Fibroblast of skin of back (primary cell): ENCODE data around the gene RANBP6. TPM values are rescaled to one million over a fixed set of nuclear protein-coding genes. Genes with fewer than 3 reads are reported as not detected.
A peak's percentile ranks its signal among the peaks of the same experiment; 100 is the strongest.
"Not testable (repeated sequence)": the region's sequence is repeated elsewhere in the genome, so short reads cannot be mapped to it uniquely, and the experiment has no call there.

Experiments used
- DNase-seq: peaks from one replicate; pipeline ENCODE4 v3.0.0-alpha.2; 2013
- polyA plus RNA-seq, 2 experiments: library from polyadenylated mRNA; unstranded; fragments of 120-200 nt; gene quantifications; one replicate each; pipeline ENCODE4 v1.2.1, GENCODE V29; 2013; ENCODE audit not compliant: insufficient read length in 2 of 2

RANBP6 gene
- polyA plus RNA-seq (2013, experiment 1 of 2; ENCODE audit: insufficient read length): 14.5 TPM
- 12.4 TPM for polyA plus RNA-seq (2013, experiment 2 of 2; ENCODE audit: insufficient read length)

GRCh38 chr9:6015278-6016157, at the start of gene RANBP6:
TSS of gene RANBP6 (minus strand) at chr9:6015624. CDS start at chr9:6015607, 17 bp downstream.
- peak; percentile 85 for DNase-seq

- not testable (repeated sequence) for DNase-seq
Observed at GRCh38 chr9:6063146-6063545, 47.7 kb upstream of the RANBP6 start.

DNA sequence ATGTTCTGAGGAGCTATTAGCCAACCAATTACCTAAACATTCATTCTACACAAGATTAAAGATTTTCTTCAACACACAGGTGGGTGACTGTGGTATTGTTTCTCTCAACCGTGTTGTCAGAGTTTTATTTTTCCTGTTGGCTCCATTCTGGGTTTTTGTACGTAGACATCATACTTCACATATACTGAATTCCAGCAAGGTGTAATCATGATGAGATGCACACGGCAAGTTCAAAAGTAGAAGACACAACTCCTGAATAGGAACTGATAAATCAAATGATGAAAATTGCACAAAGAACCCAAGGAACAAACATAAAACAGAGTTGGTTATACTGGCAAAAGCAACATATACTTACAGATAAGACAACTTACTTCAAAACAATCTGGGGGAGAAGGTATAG, 40.2 kb upstream of the RANBP6 start:
- DNase-seq: no peak

- DNase-seq: peak; percentile 62
Observed at GRCh38 chr9:6055216-6055615, 39.8 kb upstream of the RANBP6 start.

DNA sequence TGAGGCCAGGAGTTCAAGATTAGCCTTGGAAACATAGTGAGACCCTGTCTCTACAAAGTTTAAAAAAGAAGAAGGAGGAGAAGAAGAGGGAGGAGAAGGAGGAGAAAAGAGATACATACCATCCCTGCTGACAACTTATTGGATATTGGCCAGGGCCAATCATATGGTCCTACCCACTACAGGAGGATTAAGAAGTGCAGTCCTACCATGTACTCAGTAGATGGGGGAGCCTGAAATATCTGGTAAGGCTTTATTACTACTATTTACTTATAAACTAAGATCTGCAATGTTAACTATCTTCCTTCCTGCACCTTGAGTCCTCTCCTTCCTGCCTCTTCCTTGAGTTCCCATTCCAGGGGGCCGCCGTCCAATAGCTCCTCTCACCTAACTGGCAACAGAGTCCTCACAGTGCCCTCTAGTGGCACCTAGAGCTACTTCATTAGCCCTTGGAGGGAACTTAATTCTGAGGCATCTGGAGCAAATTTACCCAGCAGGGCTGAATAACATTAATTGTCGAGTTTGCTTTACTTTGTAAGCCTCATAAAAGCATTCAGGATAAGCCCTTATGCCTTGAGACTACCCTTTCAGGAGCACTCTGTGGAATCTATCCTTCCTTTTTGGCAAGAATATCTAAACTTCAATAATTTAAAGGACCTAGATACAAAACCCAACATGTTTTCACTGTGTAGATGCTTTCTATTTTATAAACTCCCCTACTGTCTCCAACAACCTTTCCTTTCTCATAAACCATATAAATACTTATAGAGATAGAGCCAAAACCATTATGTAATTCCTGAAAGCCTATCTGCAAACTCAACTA, 39.1 kb upstream of the RANBP6 start:
- peak; percentile 71 for DNase-seq

DNA sequence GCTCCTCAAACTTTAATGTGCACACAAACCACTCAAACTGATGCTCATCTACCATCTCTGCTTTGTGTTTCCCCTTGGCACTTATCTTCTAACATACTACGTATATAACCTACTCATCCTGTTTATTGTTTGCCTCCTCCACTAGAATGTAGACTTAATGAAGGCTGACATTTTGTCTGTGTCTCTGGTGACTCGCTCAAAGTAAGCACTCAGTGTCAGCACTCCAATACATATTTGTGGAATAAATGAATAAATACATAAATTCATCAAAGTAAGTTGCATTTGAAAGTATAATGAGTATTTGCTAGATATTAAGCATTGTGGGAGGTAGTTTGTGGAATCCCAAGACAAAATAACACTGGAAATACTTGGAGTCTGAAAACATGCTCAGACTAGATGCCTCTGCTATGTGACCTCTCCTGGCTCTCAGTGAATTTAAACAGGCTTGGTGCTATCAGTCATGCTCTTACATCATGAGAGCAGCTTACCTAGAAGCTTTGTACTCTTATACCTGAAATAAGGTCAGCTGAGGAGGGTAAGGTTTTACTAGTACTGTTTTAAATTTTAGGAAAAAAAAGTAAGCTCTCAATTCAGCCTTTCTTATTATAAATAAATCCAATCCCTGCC, 37.0 kb upstream of the RANBP6 start:
- DNase-seq: no peak

- no peak for DNase-seq
Observed at GRCh38 chr9:6051511-6051950, 36.1 kb upstream of the RANBP6 start.

DNA sequence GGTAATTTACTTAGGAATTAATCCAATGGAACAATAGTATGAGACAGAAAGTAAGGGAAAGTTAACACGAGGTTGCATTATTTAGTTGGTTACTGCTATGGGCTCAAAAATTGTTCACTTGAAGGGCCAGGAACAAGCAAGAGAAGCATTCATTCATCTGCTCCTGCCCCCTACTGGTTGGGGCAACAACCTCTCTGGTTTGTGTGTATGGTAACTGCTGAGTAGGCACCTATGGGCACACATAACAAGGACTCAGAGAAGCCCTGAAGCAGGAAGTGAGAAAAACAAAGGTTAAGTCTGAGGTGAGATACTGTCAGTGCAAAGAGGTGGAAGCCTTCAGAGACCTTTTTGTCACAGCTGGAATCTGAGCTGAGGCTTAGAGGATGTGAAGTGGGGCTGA, 34.4 kb upstream of the RANBP6 start:
- DNase-seq: no peak

DNA sequence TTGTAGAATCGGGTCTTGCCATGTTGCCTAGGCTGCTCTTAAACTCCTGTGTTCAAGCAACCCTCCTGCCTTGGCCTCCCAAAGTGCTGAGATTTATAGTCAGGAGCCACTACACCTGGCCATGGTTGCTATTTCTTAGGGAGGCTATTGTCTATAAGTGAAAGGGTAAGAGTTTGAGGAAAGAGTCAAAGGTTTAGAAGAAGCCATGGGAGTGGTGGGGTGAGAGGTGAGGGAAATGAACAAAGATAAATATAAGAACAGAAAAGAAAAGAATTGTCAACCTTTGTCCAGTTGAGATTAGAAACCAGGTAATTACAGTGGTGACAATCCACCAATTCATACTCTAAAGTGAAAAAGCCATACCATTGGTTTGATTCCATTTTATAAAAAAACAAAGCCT, 32.6 kb upstream of the RANBP6 start:
- no peak for DNase-seq

- no peak for DNase-seq
Observed at GRCh38 chr9:6047020-6047419, 31.6 kb upstream of the RANBP6 start.

- no peak for DNase-seq
Observed at GRCh38 chr9:6045364-6045763, 29.9 kb upstream of the RANBP6 start.

GRCh38 chr9:6040077-6040476, 24.7 kb upstream of the RANBP6 start:
- no peak for DNase-seq

- no peak for DNase-seq
Observed at GRCh38 chr9:6036391-6036790, 21.0 kb upstream of the RANBP6 start.

- no peak for DNase-seq
Observed at GRCh38 chr9:6034954-6035353, 19.5 kb upstream of the RANBP6 start.

- no peak for DNase-seq
Observed at GRCh38 chr9:6029604-6030274, 14.3 kb upstream of the RANBP6 start.

GRCh38 chr9:6024035-6024554, 8.7 kb upstream of the RANBP6 start:
- DNase-seq: no peak

DNA sequence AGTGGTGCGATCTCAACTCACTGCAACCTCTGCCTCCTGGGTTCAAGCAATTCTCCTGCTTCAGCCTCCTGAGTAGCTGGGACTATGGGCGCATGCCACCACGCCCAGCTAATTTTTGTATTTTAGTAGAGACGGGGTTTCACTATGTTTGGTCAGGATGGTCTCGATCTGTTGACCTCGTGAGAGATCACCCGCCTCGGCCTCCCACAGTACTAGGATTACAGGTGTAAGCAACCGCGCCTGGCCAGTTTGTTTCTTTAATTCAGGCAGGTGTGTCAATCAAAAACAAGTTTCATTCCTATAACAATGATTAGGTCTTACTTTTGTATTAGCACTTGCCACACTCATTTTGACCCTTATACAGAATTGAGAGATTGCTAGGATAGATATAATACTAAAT, 1.6 kb upstream of the RANBP6 start:
- not testable (repeated sequence) for DNase-seq

DNA sequence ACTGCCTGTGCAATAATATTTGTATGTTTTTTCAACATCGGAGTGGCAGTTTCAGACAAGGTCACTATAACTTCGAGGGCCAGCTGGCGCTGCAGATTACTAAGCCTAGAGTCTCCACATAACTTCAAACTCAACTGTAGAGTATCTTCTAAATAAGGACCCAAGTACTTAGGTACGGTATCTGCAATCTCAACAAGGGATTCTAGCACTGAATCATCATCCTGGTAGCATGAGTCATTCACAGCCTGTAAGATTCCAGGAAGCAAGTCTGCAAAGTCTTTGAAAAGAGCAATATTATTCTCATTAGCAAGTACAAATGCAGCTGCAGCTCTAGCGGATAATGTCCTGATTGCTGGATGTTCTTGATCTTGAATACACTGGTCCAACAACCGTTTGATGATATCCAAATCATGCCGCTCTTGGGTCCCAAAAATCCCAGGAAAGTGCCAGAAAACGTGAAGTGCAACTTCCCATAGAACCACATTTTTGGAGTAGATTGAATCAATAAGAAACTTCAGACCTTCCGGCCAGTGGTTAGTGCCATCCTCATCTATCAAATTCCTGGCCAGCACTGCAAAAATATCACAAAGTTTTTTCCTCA, 654 bp downstream of the RANBP6 start:
- peak; percentile 75 for DNase-seq

DNA sequence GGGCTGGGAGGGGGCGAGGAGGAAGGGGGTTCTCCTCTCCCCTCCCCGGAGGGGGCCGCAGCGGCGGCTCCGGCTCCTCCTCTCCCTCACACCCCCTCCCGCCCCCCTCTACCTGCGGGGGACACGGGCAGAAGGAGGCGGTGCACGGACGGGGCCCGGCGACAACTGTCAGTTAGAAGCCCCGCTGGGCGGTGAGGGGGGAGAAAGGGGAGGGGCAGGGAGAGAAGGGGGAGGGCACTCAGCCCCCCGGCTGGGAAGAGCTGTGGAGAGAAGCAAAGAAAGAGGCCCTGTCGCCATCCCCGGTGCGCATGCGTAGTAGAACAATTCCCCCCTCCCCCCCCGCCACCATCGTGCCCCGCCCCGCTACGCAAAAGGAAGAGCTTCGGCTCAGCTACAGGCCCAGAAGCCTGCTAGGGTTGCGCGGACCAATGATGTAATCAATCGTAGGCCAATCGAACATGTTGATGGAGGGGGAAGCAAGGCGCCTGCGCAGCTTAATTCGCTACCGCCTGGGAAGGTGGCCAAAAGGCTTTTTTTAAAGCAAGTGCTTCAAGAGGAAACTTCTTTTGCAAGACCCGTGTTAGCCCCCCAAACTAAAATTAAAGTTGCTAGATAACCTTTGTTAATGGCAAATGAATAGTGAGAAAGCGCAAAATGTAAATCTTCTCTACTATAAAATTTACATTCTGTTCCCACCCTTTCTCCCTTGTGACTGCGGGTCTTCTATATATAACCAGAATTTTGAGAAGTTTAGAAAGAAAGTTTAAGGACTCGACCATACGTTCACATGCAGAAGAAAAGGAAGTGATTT, 7.0 kb downstream of the RANBP6 start:
- peak; percentile 99 for DNase-seq

DNA sequence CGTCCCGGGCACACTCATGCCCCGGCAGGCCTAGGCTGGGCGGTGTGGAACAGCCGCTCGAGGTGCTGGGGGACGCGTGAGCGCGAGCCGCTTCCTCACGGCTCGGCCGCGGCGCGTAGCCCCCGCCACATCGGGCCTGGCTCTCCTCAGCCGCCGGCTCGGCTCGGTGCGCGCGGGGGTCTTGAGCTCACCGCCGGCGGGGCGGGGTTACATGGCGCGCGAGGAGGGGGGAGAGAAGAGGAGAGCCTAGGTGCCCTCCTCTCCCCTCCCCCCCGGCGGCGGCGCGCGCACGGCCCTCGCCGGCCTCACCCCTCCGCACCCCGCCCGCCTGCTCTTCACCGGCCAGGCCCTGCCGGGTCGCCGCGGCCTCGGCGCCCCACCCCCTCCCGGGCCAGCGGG, 7.7 kb downstream of the RANBP6 start:
- peak; percentile 68 for DNase-seq
